ENCODE results near the gene WNT5A.

DNA sequence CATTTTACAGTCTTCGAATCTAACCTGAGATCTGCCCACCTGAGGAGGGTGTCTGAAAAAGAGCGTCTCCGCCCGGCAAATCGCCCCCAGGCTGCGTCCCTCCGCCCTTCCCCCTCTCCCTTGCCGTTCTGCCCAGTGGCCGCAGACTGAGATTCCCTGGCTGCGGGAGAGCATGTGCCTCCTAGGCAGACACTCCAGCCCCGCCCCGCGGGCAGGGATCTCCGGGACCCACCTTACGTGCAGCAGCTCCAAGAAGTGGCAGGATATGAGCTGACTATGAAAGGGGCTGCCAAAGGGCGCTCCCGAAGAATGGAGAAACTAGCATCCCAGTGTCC lies 2.7 kb upstream of the WNT5A start:
- TF ChIP-seq EP300 (IDR thresholded peaks at IDR 0.05) (no peak), POLR2AphosphoS5 (IDR thresholded peaks at IDR 0.05) (no peak)
- TF ChIP-seq, protein P1, sequence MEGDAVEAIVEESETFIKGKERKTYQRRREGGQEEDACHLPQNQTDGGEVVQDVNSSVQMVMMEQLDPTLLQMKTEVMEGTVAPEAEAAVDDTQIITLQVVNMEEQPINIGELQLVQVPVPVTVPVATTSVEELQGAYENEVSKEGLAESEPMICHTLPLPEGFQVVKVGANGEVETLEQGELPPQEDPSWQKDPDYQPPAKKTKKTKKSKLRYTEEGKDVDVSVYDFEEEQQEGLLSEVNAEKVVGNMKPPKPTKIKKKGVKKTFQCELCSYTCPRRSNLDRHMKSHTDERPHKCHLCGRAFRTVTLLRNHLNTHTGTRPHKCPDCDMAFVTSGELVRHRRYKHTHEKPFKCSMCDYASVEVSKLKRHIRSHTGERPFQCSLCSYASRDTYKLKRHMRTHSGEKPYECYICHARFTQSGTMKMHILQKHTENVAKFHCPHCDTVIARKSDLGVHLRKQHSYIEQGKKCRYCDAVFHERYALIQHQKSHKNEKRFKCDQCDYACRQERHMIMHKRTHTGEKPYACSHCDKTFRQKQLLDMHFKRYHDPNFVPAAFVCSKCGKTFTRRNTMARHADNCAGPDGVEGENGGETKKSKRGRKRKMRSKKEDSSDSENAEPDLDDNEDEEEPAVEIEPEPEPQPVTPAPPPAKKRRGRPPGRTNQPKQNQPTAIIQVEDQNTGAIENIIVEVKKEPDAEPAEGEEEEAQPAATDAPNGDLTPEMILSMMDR (IDR thresholded peaks at IDR 0.05) = no peak
